Measurements from ENCODE around the gene ACSS3.
"Not testable (repeated sequence)": the region's sequence is repeated elsewhere in the genome, so short reads cannot be mapped to it uniquely, and the experiment has no call there.

ACSS3 gene, protein sequence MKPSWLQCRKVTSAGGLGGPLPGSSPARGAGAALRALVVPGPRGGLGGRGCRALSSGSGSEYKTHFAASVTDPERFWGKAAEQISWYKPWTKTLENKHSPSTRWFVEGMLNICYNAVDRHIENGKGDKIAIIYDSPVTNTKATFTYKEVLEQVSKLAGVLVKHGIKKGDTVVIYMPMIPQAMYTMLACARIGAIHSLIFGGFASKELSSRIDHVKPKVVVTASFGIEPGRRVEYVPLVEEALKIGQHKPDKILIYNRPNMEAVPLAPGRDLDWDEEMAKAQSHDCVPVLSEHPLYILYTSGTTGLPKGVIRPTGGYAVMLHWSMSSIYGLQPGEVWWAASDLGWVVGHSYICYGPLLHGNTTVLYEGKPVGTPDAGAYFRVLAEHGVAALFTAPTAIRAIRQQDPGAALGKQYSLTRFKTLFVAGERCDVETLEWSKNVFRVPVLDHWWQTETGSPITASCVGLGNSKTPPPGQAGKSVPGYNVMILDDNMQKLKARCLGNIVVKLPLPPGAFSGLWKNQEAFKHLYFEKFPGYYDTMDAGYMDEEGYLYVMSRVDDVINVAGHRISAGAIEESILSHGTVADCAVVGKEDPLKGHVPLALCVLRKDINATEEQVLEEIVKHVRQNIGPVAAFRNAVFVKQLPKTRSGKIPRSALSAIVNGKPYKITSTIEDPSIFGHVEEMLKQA

DNA sequence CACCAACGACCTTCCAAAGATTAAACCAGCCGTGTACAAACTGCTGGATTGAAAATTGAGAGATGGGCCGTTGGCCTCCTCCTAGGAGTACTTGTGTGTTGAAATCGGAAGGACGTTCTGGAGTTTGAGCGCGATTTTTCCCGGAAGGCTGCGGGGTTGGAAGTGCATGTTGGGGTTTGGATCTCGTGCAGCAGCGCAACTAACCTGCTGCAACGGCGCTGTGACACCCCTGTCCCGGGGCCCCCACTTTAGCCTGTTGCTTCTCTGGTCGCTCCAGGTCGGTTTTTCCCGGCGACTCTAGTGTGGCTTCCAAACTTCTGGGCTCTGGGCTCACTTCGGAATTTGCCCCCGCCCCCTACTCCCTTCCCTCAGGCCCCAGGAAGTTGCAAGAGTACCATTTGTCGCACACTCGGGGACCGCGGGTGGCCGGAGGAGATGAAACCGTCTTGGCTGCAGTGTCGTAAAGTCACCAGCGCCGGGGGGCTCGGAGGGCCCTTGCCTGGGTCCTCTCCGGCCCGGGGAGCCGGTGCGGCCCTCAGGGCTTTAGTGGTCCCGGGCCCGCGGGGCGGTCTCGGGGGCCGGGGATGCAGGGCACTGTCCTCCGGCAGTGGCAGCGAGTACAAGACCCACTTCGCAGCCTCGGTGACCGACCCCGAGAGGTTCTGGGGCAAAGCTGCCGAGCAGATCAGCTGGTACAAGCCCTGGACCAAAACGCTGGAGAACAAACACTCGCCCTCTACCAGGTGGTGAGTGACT lies at the start of gene ACSS3:
TSS of gene ACSS3 (plus strand) at position 394 of the 756 bp plus-strand sequence. CDS start at position 436, 42 bp downstream.
- H3K36me3 ChIP-seq (ENCODE audit: control insufficient read depth, insufficient read depth, low read length), result no peaks in the 10 kb centered on the region
- no peak for DNase-seq (ENCODE audit: extremely low read depth, insufficient read length)
- TF ChIP-seq, protein P1, sequence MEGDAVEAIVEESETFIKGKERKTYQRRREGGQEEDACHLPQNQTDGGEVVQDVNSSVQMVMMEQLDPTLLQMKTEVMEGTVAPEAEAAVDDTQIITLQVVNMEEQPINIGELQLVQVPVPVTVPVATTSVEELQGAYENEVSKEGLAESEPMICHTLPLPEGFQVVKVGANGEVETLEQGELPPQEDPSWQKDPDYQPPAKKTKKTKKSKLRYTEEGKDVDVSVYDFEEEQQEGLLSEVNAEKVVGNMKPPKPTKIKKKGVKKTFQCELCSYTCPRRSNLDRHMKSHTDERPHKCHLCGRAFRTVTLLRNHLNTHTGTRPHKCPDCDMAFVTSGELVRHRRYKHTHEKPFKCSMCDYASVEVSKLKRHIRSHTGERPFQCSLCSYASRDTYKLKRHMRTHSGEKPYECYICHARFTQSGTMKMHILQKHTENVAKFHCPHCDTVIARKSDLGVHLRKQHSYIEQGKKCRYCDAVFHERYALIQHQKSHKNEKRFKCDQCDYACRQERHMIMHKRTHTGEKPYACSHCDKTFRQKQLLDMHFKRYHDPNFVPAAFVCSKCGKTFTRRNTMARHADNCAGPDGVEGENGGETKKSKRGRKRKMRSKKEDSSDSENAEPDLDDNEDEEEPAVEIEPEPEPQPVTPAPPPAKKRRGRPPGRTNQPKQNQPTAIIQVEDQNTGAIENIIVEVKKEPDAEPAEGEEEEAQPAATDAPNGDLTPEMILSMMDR (IDR thresholded peaks at IDR 0.05; ENCODE audit: insufficient read depth, low read length, poor library complexity, severe bottlenecking), result no peak
- no peak within 1 kb of the TSS; the same call in 1 of the 2 replicates for H3K4me3 ChIP-seq (replicated peaks; ENCODE audit: low read depth, low read length)
- no peaks in the 10 kb centered on the region for H3K27me3 ChIP-seq (replicated peaks; ENCODE audit: control insufficient read depth, insufficient read depth, low read length)

DNA sequence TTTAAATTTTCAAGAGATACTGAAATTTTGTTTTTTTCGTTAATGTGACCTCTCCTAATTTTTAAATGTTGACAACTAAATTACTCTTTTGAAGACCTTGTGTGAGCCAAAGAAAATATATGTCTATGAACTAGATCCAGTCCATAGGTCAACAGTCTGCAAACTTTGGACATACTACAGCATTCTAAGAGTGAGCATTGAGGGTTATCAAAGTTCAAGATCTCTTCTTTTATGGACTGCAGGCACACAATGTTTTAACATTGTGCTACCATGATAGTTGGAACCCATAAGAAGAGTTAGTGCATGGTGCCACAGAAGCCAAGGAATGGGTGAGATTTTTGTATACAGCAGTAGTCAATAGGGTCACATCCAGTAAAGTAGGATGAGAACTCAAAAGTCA lies 43.0 kb upstream of the ACSS3 start:
- TF ChIP-seq, protein P1 (IDR thresholded peaks at IDR 0.05; ENCODE audit: insufficient read depth, low read length, poor library complexity, severe bottlenecking), result no peak
- H3K27me3 ChIP-seq (replicated peaks; ENCODE audit: control insufficient read depth, insufficient read depth, low read length), result no peaks in the 10 kb centered on the region
- no peaks in the 10 kb centered on the region for H3K36me3 ChIP-seq (ENCODE audit: control insufficient read depth, insufficient read depth, low read length)
- H3K4me3 ChIP-seq (replicated peaks; ENCODE audit: low read depth, low read length), result no peak overlapping the region
- DNase-seq (ENCODE audit: extremely low read depth, insufficient read length), result no peak

DNA sequence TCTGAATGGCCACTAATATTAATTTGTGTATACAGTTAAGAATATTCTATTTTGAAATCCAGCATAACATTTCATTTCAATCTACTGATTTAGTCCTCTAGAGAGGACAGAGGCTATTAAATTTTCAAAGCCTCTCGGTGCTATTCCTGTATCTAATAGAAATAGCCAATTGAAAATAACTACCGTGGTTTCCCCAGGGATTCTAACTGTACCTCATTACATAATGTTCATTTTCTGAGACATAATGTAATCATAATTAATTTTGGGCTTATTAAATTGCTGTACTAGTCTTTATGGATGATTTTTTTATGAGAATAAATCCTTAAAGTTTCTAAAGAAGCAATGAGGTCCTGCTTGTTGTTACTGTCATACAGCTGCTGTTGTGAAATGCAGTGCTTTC lies 38.6 kb upstream of the ACSS3 start:
- DNase-seq (ENCODE audit: extremely low read depth, insufficient read length), result no peak
- Histone ChIP-seq H3K4me3 (replicated peaks; ENCODE audit: low read depth, low read length) (no peak overlapping the region), H3K27me3 (replicated peaks; ENCODE audit: control insufficient read depth, insufficient read depth, low read length) (no peaks in the 10 kb centered on the region), H3K36me3 (ENCODE audit: control insufficient read depth, insufficient read depth, low read length) (no peaks in the 10 kb centered on the region)
- TF ChIP-seq, protein P1 (IDR thresholded peaks at IDR 0.05; ENCODE audit: insufficient read depth, low read length, poor library complexity, severe bottlenecking), result no peak

DNA sequence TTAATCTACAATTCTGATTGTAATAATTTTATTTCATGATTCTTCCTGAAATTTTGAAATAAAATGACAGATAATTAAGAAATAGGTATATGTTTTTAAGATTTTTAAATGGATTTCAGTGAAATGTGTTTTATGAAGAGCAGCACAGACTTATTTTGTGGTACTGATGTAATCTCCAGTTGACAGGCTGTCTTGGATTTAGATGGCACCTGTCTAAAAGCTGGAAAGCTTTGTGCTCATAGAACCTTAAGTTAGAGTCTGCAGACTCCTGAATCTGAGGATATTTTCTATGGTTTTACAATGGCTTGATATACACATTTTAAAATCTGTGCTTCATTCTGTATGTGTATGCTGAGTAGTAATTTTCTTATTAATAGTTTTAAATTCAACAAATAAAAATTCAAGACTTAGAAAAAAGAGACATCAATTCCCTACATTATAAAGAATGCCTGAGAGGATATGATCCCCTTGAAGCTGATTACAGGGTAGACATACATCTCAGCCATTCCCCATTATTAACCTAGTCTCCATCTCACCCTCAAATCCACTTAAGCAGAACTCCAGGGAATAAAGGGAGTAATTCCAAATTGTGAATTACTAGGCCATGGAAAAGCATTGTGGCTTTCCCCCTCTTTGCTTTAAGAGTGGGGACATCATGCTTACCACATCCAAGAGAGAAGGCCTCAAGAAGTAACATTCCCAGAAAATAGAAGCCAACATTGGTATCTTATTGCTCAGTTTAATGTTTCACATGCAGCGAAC lies 33.7 kb upstream of the ACSS3 start:
- no peak overlapping the region for H3K4me3 ChIP-seq (replicated peaks; ENCODE audit: low read depth, low read length)
- H3K27me3 ChIP-seq (replicated peaks; ENCODE audit: control insufficient read depth, insufficient read depth, low read length), result no peaks in the 10 kb centered on the region
- TF ChIP-seq, protein P1 (IDR thresholded peaks at IDR 0.05; ENCODE audit: insufficient read depth, low read length, poor library complexity, severe bottlenecking), result no peak
- H3K36me3 ChIP-seq (ENCODE audit: control insufficient read depth, insufficient read depth, low read length), result no peaks in the 10 kb centered on the region
- no peak for DNase-seq (ENCODE audit: extremely low read depth, insufficient read length)

DNA sequence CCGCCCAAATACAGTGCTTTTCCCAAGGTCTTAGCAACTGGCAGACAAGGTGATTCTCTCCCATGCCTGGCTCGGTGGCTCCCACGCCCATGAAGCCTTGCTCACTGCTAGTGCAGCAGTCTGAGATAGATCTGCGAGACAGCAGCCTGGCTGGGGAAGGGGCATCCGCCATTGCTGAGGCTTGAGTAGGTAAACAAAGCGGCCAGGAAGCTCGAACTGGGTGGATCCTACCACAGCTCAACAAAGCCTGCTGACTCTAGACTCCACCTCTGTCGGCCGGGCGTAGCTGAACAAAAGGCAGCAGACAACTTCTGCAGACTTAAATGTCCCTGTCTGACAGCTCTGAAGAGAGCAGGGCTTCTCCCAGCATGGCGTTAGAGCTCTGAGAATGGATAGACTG lies 12.9 kb upstream of the ACSS3 start:
- not testable (repeated sequence) for H3K4me3 ChIP-seq (replicated peaks; ENCODE audit: low read depth, low read length); H3K36me3 ChIP-seq (ENCODE audit: control insufficient read depth, insufficient read depth, low read length); H3K27me3 ChIP-seq (replicated peaks; ENCODE audit: control insufficient read depth, insufficient read depth, low read length); DNase-seq (ENCODE audit: extremely low read depth, insufficient read length)

Measured in GM06990 (cell line).